ENCODE measurements around the gene COL18A1. TPM values are rescaled to one million over a fixed set of nuclear protein-coding genes. Genes with fewer than 3 reads are reported as not detected.

The COL18A1 gene
- polyA plus RNA-seq, 1 experiment: 25.3 TPM

DNA sequence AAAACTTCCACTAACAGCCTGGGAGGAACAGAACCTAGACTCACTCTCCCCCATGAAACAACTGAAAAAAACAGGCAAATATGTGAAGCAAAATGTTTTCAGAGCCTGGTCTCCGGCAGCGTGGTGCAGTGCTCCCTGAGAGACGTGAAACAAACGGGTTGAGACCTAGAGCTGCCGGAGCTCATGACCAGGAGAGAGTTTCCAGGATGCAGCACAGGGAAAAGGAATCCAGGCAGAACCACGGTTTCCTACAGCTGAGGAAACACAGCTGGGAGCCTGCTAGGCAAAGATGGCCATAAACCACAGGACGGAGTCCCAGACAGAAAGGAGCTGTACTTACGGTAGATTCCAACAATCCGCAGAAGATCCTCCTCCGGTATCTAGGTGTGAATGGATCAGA lies 157.4 kb downstream of the COL18A1 start:
- peaks cover 35% of the 10 kb centered on the region for H3K27me3 ChIP-seq (ENCODE audit: control insufficient read depth, insufficient read depth, low read length)
- H3K9me3 ChIP-seq (ENCODE audit: control insufficient read depth, insufficient read depth, low read length): no peaks in the 10 kb centered on the region; the same call in 1 of the 2 replicates
- no peak for DNase-seq (ENCODE audit: low read depth, low spot score)
- CTCF ChIA-PET: interaction anchor here (1.6 kb wide), 1 partner anchor 257 kb away, joined by 4 read pairs; no protein-coding TSS in a partner anchor
- H3K27ac ChIP-seq (ENCODE audit: low read depth, low read length): no peak overlapping the region
- POLR2A ChIA-PET: interaction anchor here (0.8 to 1.0 kb wide), 2 partner anchors 8 to 50 kb away, joined by 3 to 4 read pairs; no protein-coding TSS in a partner anchor
- TF ChIP-seq, protein P1, sequence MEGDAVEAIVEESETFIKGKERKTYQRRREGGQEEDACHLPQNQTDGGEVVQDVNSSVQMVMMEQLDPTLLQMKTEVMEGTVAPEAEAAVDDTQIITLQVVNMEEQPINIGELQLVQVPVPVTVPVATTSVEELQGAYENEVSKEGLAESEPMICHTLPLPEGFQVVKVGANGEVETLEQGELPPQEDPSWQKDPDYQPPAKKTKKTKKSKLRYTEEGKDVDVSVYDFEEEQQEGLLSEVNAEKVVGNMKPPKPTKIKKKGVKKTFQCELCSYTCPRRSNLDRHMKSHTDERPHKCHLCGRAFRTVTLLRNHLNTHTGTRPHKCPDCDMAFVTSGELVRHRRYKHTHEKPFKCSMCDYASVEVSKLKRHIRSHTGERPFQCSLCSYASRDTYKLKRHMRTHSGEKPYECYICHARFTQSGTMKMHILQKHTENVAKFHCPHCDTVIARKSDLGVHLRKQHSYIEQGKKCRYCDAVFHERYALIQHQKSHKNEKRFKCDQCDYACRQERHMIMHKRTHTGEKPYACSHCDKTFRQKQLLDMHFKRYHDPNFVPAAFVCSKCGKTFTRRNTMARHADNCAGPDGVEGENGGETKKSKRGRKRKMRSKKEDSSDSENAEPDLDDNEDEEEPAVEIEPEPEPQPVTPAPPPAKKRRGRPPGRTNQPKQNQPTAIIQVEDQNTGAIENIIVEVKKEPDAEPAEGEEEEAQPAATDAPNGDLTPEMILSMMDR (IDR thresholded peaks at IDR 0.05; ENCODE audit: low read depth, low read length): no peak
- H3K4me3 ChIP-seq (ENCODE audit: low read depth, low read length): no peak overlapping the region

DNA sequence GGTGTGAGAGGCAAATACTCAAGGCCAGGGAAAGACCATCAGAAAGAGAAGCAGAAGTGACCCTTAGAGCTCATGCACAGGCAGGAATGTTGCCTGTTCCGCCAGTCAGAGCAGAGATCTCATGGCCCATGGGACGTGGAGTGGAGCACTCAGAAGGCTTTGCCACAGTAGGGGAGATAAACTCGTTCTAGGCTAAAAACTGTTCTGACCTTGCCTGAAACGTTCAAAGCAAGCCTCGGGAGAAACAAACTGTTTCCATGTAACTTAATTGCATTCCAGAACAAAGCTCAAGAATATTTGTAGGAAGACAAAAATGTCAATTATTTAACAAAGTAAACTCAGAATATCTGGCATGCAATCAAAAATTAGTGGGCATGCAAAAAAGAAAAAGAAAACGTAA lies 158.0 kb downstream of the COL18A1 start:
- no peak overlapping the region for H3K4me3 ChIP-seq (ENCODE audit: low read depth, low read length)
- DNase-seq (ENCODE audit: low read depth, low spot score): no peak
- ChIA-PET POLR2A (interaction anchor here (0.8 to 1.0 kb wide), 2 partner anchors 8 to 49 kb away, joined by 3 to 4 read pairs; no protein-coding TSS in a partner anchor), CTCF (interaction anchor here (1.6 kb wide), 1 partner anchor 257 kb away, joined by 4 read pairs; no protein-coding TSS in a partner anchor)
- no peaks in the 10 kb centered on the region; the same call in 1 of the 2 replicates for H3K9me3 ChIP-seq (ENCODE audit: control insufficient read depth, insufficient read depth, low read length)
- no peak overlapping the region for H3K27ac ChIP-seq (ENCODE audit: low read depth, low read length)
- TF ChIP-seq, protein P1 (IDR thresholded peaks at IDR 0.05; ENCODE audit: low read depth, low read length): no peak
- peaks cover 35% of the 10 kb centered on the region for H3K27me3 ChIP-seq (ENCODE audit: control insufficient read depth, insufficient read depth, low read length)

Small RNAs within 50 kb of the gene (small RNA-seq; reads per million reads assigned to genes)
- gene MIR6815 (ENCODE audit: insufficient read length, low read depth) (1.6 reads per million), gene MTCO1P3 (ENCODE audit: insufficient read length, low read depth) (not detected)

Other genes with a start within 250 kb of the COL18A1 start
- gene POFUT2, start 117.3 kb upstream of the COL18A1 start, polyA plus RNA-seq (2011; rRNA removed): 34.2 and 35.5 TPM in 2 replicates
- 4.4 and 7.5 TPM in 2 replicates for gene SLC19A1, start 137.3 kb downstream of the COL18A1 start, polyA plus RNA-seq (2011; rRNA removed)
- 1.6 and 2.1 TPM in 2 replicates for gene PCBP3, start 238.6 kb downstream of the COL18A1 start, polyA plus RNA-seq (2011; rRNA removed)